Measurements from ENCODE around the gene KLK4.
A peak's percentile ranks its signal among the peaks of the same experiment; 100 is the strongest.

Gene KLK4

GRCh38 chr19:50928831-50929230 lies 17.6 kb upstream of the KLK4 start:
- H3K4me1 ChIP-seq (ENCODE audit: insufficient read depth, low read length): no peaks in the 10 kb centered on the region
- H3K9me3 ChIP-seq (ENCODE audit: control insufficient read depth, insufficient read depth, low read length): no peaks in the 10 kb centered on the region
- no peak overlapping the region for H3K9ac ChIP-seq (ENCODE audit: low read depth, low read length)
- no peaks in the 10 kb centered on the region for H3K36me3 ChIP-seq (ENCODE audit: insufficient read depth, low read length)

- Histone ChIP-seq H3K9me3 (ENCODE audit: control insufficient read depth, insufficient read depth, low read length) (no peaks in the 10 kb centered on the region), H3K4me1 (ENCODE audit: insufficient read depth, low read length) (peaks cover 5% of the 10 kb centered on the region; the same call in 1 of the 2 replicates), H3K9ac (ENCODE audit: low read depth, low read length) (no peak overlapping the region), H3K36me3 (ENCODE audit: insufficient read depth, low read length) (no peaks in the 10 kb centered on the region)
Observed at GRCh38 chr19:50926144-50926543, 14.9 kb upstream of the KLK4 start.

- Histone ChIP-seq H3K9ac (ENCODE audit: low read depth, low read length) (no peak overlapping the region), H3K4me1 (ENCODE audit: insufficient read depth, low read length) (peaks cover 5% of the 10 kb centered on the region; the same call in 1 of the 2 replicates)
Observed at GRCh38 chr19:50925734-50926133, 14.5 kb upstream of the KLK4 start.

GRCh38 chr19:50924586-50924985 lies 13.4 kb upstream of the KLK4 start:
- H3K9ac ChIP-seq (ENCODE audit: low read depth, low read length): no peak overlapping the region
- H3K4me1 ChIP-seq (ENCODE audit: insufficient read depth, low read length): peaks cover 5% of the 10 kb centered on the region; the same call in 1 of the 2 replicates
- H3K36me3 ChIP-seq (ENCODE audit: insufficient read depth, low read length): no peaks in the 10 kb centered on the region
- no peaks in the 10 kb centered on the region for H3K9me3 ChIP-seq (ENCODE audit: control insufficient read depth, insufficient read depth, low read length)

More at GRCh38 chr19:50925734-50926133, 14.5 kb upstream of the KLK4 start:
- Histone ChIP-seq H3K36me3 (ENCODE audit: insufficient read depth, low read length) (no peaks in the 10 kb centered on the region), H3K9me3 (ENCODE audit: control insufficient read depth, insufficient read depth, low read length) (no peaks in the 10 kb centered on the region)

- Histone ChIP-seq H3K9me3 (ENCODE audit: control insufficient read depth, insufficient read depth, low read length) (no peaks in the 10 kb centered on the region), H3K36me3 (ENCODE audit: insufficient read depth, low read length) (no peaks in the 10 kb centered on the region), H3K4me1 (ENCODE audit: insufficient read depth, low read length) (peaks cover 5% of the 10 kb centered on the region; the same call in 1 of the 2 replicates), H3K9ac (ENCODE audit: low read depth, low read length) (no peak overlapping the region)
Observed at GRCh38 chr19:50922317-50922853, 11.2 kb upstream of the KLK4 start.

- no peaks in the 10 kb centered on the region for H3K36me3 ChIP-seq (ENCODE audit: insufficient read depth, low read length)
- H3K9ac ChIP-seq (ENCODE audit: low read depth, low read length): no peak overlapping the region
Observed at GRCh38 chr19:50921426-50922316, 10.5 kb upstream of the KLK4 start.

GRCh38 chr19:50916069-50916468 lies 4.9 kb upstream of the KLK4 start:
- Histone ChIP-seq H3K4me1 (ENCODE audit: insufficient read depth, low read length) (no peaks in the 10 kb centered on the region), H3K9me3 (ENCODE audit: control insufficient read depth, insufficient read depth, low read length) (no peaks in the 10 kb centered on the region), H3K36me3 (ENCODE audit: insufficient read depth, low read length) (no peaks in the 10 kb centered on the region), H3K9ac (ENCODE audit: low read depth, low read length) (no peak overlapping the region)

More at GRCh38 chr19:50921426-50922316, 10.5 kb upstream of the KLK4 start:
- Histone ChIP-seq H3K4me1 (ENCODE audit: insufficient read depth, low read length) (peaks cover 5% of the 10 kb centered on the region; the same call in 1 of the 2 replicates), H3K9me3 (ENCODE audit: control insufficient read depth, insufficient read depth, low read length) (no peaks in the 10 kb centered on the region)

- H3K9me3 ChIP-seq (ENCODE audit: control insufficient read depth, insufficient read depth, low read length): no peaks in the 10 kb centered on the region
- no peaks in the 10 kb centered on the region for H3K4me1 ChIP-seq (ENCODE audit: insufficient read depth, low read length)
- H3K36me3 ChIP-seq (ENCODE audit: insufficient read depth, low read length): no peaks in the 10 kb centered on the region
- peak overlapping the region; percentile 25; the same call in 1 of the 2 replicates for H3K9ac ChIP-seq (ENCODE audit: low read depth, low read length)
Observed at GRCh38 chr19:50912727-50913716, 1.8 kb upstream of the KLK4 start.

GRCh38 chr19:50912102-50912599 lies 956 bp upstream of the KLK4 start:
- Histone ChIP-seq H3K36me3 (ENCODE audit: insufficient read depth, low read length) (no peaks in the 10 kb centered on the region), H3K4me1 (ENCODE audit: insufficient read depth, low read length) (no peaks in the 10 kb centered on the region), H3K9me3 (ENCODE audit: control insufficient read depth, insufficient read depth, low read length) (no peaks in the 10 kb centered on the region), H3K9ac (ENCODE audit: low read depth, low read length) (no peak overlapping the region; the same call in 1 of the 2 replicates)

GRCh38 chr19:50910722-50911121 lies 473 bp downstream of the KLK4 start:
- Histone ChIP-seq H3K9me3 (ENCODE audit: control insufficient read depth, insufficient read depth, low read length) (no peaks in the 10 kb centered on the region), H3K9ac (ENCODE audit: low read depth, low read length) (no peak overlapping the region), H3K4me1 (ENCODE audit: insufficient read depth, low read length) (no peaks in the 10 kb centered on the region), H3K36me3 (ENCODE audit: insufficient read depth, low read length) (no peaks in the 10 kb centered on the region)

GRCh38 chr19:50909240-50910070 lies 1.7 kb downstream of the KLK4 start:
- Histone ChIP-seq H3K9me3 (ENCODE audit: control insufficient read depth, insufficient read depth, low read length) (no peaks in the 10 kb centered on the region), H3K9ac (ENCODE audit: low read depth, low read length) (peak overlapping the region; percentile 48; the same call in 1 of the 2 replicates), H3K36me3 (ENCODE audit: insufficient read depth, low read length) (no peaks in the 10 kb centered on the region), H3K4me1 (ENCODE audit: insufficient read depth, low read length) (no peaks in the 10 kb centered on the region)

- Histone ChIP-seq H3K9ac (ENCODE audit: low read depth, low read length) (no peak overlapping the region; the same call in 1 of the 2 replicates), H3K36me3 (ENCODE audit: insufficient read depth, low read length) (no peaks in the 10 kb centered on the region), H3K9me3 (ENCODE audit: control insufficient read depth, insufficient read depth, low read length) (no peaks in the 10 kb centered on the region), H3K4me1 (ENCODE audit: insufficient read depth, low read length) (no peaks in the 10 kb centered on the region)
Observed at GRCh38 chr19:50908336-50908735, 2.9 kb downstream of the KLK4 start.

- no peaks in the 10 kb centered on the region for H3K9me3 ChIP-seq (ENCODE audit: control insufficient read depth, insufficient read depth, low read length)
- H3K36me3 ChIP-seq (ENCODE audit: insufficient read depth, low read length): no peaks in the 10 kb centered on the region
- H3K9ac ChIP-seq (ENCODE audit: low read depth, low read length): no peak overlapping the region
- no peaks in the 10 kb centered on the region for H3K4me1 ChIP-seq (ENCODE audit: insufficient read depth, low read length)
Observed at GRCh38 chr19:50906217-50906616, 5.0 kb downstream of the KLK4 start.

All from ES-I3 (cell line).